Peyer's patch (tissue), 4 donors: Measurements from ENCODE around the gene GPRIN3.

Source experiments
- CTCF ChIP-seq, 6 experiments: fragments of 450-650 bp in 4 of 6; fragments of 200-600 bp in 2 of 6; sonication (generic) in 1 of 6; IDR thresholded peaks; one replicate each; pipeline ENCODE4 v1.5.1; 2017 to 2019; ENCODE audit warnings: antibody characterized with exemption in 6 of 6, mild to moderate bottlenecking in 3 of 6, moderate library complexity in 1 of 6
- POLR2A ChIP-seq, 2 donors: fragments of 450-650 bp; IDR thresholded peaks; one replicate each; pipeline ENCODE4 v1.5.1; 2017; ENCODE audit warnings: antibody characterized with exemption in 2 of 2, mild to moderate bottlenecking in 2 of 2, moderate library complexity in 2 of 2

DNA sequence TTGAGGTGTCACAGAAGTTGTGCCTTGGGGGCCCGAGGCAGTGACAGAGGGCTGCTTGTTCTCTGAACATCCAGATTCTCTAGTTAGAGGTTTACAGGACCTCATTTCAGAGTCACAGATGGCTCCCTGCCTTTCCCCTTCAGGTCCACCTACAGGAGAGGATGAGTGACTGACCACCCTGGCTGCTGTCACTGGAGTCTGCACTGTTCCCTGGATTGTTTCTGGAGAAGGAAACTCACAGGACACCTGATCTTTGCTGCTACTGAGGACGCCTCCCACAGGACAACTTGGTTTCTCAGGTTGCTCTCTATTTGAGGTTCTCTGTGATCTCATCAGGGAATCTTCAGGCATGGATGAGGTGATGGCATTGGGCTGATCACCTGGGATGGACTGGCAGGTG lies 58.3 kb downstream of the GPRIN3 start:
- TF ChIP-seq CTCF (IDR thresholded peaks at IDR 0.05) (no peak), POLR2A (IDR thresholded peaks at IDR 0.05) (no peak)
